H1 (cell line): Measurements from ENCODE around the gene ANKS1B. TPM values are rescaled to one million over a fixed set of nuclear protein-coding genes. Genes with fewer than 3 reads are reported as not detected.

Experiments
- CTCF ChIA-PET: fragments of 300-600 bp; sonication (Branson Sonifier 250); formaldehyde crosslinking; loops from one replicate; lab custom pipeline; 2021; ENCODE audit not compliant: partially characterized antibody; lab: Charles Lee
- POLR2A ChIA-PET: fragments of 300-600 bp; sonication (Branson Sonifier 250); formaldehyde crosslinking; loops from one replicate; lab custom pipeline; 2021; ENCODE audit warnings: inconsistent platforms; ENCODE audit not compliant: partially characterized antibody; lab: Charles Lee
- DNase-seq, 2 experiments: peaks; one replicate each; pipeline versions ENCODE4 v3.0.0 to v3.0.0-alpha.2; 2010 to 2022; ENCODE audit warnings: low spot score in 2 of 2, low read depth in 1 of 2, mixed read lengths in 1 of 2
- FAIRE-seq: peaks from 2 replicates; lab custom pipeline; 2011; peaks lifted over from hg19 to GRCh38; lab: Jason Lieb, UNC
- H2AFZ ChIP-seq: 2 replicates; pipeline ENCODE4 v1.8.1; 2012; ENCODE audit warnings: low read length, inconsistent platforms
- H2AK5ac ChIP-seq: 2 replicates; pipeline ENCODE4 v1.6.1; 2013; ENCODE audit warnings: low read depth, low read length
- H2BK120ac ChIP-seq: replicated peaks from 2 replicates; pipeline ENCODE3; 2013; ENCODE audit warnings: low read depth, low read length, inconsistent platforms
- H2BK12ac ChIP-seq: 2 replicates; pipeline ENCODE4 v1.6.1; 2013; ENCODE audit warnings: low read depth, low read length
- H2BK15ac ChIP-seq: 2 replicates; pipeline ENCODE4 v1.6.1; 2013; ENCODE audit warnings: low read length
- H2BK20ac ChIP-seq: 2 replicates; pipeline ENCODE4 v1.6.1; 2013; ENCODE audit warnings: low read length
- H2BK5ac ChIP-seq: 2 replicates; pipeline ENCODE4 v1.6.1; 2013; ENCODE audit warnings: low read depth, low read length
- H3K14ac ChIP-seq: 2 replicates; pipeline ENCODE4 v1.6.1; 2013; ENCODE audit warnings: inconsistent platforms; ENCODE audit not compliant: insufficient read length
- H3K18ac ChIP-seq: 2 replicates; pipeline ENCODE4 v1.6.1; 2013; ENCODE audit warnings: low read length; ENCODE audit errors: extremely low read depth
- H3K23ac ChIP-seq: 2 replicates; pipeline ENCODE4 v1.6.1; 2013; ENCODE audit warnings: inconsistent platforms; ENCODE audit not compliant: insufficient read length
- H3K23me2 ChIP-seq: 2 replicates; pipeline ENCODE4 v1.6.1; 2013; ENCODE audit warnings: low read depth, low read length
- H3K27ac ChIP-seq: 2 replicates; pipeline ENCODE4 v1.6.1; 2011; ENCODE audit warnings: low read depth, low read length, inconsistent platforms
- H3K27me3 ChIP-seq, 4 experiments: replicated peaks in 1 of 4; 1 replicate in 1 of 4; 2 replicates in 3 of 4; pipeline versions ENCODE4 v1.6.1 to v1.8.1; 2011 to 2013; ENCODE audit warnings: low read length in 3 of 4, mild to moderate bottlenecking in 3 of 4, inconsistent platforms in 2 of 4, mixed read lengths in 2 of 4, moderate library complexity in 1 of 4; ENCODE audit not compliant: control insufficient read depth in 3 of 4, insufficient read depth in 3 of 4; ENCODE audit errors: extremely low read depth in 1 of 4
- H3K36me3 ChIP-seq, 4 experiments: 2 replicates each; pipeline versions ENCODE4 v1.6.1 to v1.8.1; 2011 to 2013; ENCODE audit warnings: mild to moderate bottlenecking in 4 of 4, low read length in 3 of 4, moderate library complexity in 2 of 4, control low read depth in 1 of 4, inconsistent platforms in 1 of 4; ENCODE audit not compliant: insufficient read depth in 4 of 4, control insufficient read depth in 2 of 4
- H3K4ac ChIP-seq: replicated peaks from 2 replicates; pipeline ENCODE3; 2013; ENCODE audit warnings: low read length, low read depth, mixed read lengths, inconsistent platforms; ENCODE audit not compliant: insufficient read length
- H3K4me1 ChIP-seq, 4 experiments: replicated peaks in 1 of 4; 1 replicate in 1 of 4; 2 replicates in 3 of 4; pipeline versions ENCODE4 v1.6.1 to v1.8.1; 2011 to 2013; ENCODE audit warnings: low read length in 3 of 4, inconsistent platforms in 2 of 4, mixed read lengths in 1 of 4; ENCODE audit not compliant: insufficient read depth in 4 of 4, control insufficient read depth in 3 of 4
- H3K4me2 ChIP-seq, 2 experiments: 2 replicates each; pipeline versions ENCODE4 v1.6.1 to v1.8.1; 2011 to 2013; ENCODE audit warnings: low read depth in 2 of 2, low read length in 2 of 2, control low read depth in 1 of 2, inconsistent platforms in 1 of 2, mild to moderate bottlenecking in 1 of 2; ENCODE audit not compliant: insufficient read depth in 1 of 2
- H3K4me3 ChIP-seq, 4 experiments: fragments of 200-600, 300-600 bp in 1 of 4; sonication (generic), shearing (Covaris generic), sonication (Bioruptor Twin) in 1 of 4; 2 replicates each; pipeline versions ENCODE4 v1.5.1 to v1.8.1; 2011 to 2016; ENCODE audit warnings: low read length in 4 of 4, low read depth in 3 of 4, control low read depth in 2 of 4, inconsistent platforms in 2 of 4, mild to moderate bottlenecking in 2 of 4, mixed read lengths in 1 of 4, moderate library complexity in 1 of 4; ENCODE audit not compliant: insufficient read depth in 2 of 4; ENCODE audit errors: extremely low read depth in 1 of 4
- H3K56ac ChIP-seq: replicated peaks from 2 replicates; pipeline ENCODE3; 2013; ENCODE audit warnings: low read depth, mild to moderate bottlenecking, mixed read lengths, low read length, inconsistent platforms; ENCODE audit not compliant: insufficient read length
- H3K79me1 ChIP-seq: 2 replicates; pipeline ENCODE4 v1.6.1; 2013; ENCODE audit warnings: low read depth, low read length, control low read depth
- H3K79me2 ChIP-seq, 2 experiments: 2 replicates each; pipeline versions ENCODE4 v1.6.1 to v1.8.1; 2012 to 2013; ENCODE audit warnings: low read length in 2 of 2, mild to moderate bottlenecking in 2 of 2, inconsistent platforms in 1 of 2; ENCODE audit not compliant: insufficient read depth in 2 of 2, control insufficient read depth in 1 of 2
- H3K9ac ChIP-seq, 4 experiments: replicated peaks in 1 of 4; 1 replicate in 1 of 4; 2 replicates in 3 of 4; pipeline versions ENCODE4 v1.6.1 to v1.8.1; 2011 to 2013; ENCODE audit warnings: low read depth in 3 of 4, low read length in 3 of 4, control low read depth in 2 of 4, mild to moderate bottlenecking in 2 of 4, moderate library complexity in 2 of 4, inconsistent platforms in 1 of 4; ENCODE audit errors: extremely low read depth in 1 of 4
- H3K9me3 ChIP-seq, 2 experiments: 2 replicates each; pipeline versions ENCODE4 v1.6.1 to v1.8.1; 2012 to 2013; ENCODE audit warnings: mild to moderate bottlenecking in 2 of 2, moderate library complexity in 2 of 2, control low read depth in 1 of 2, inconsistent platforms in 1 of 2, low read depth in 1 of 2, low read length in 1 of 2, mixed read lengths in 1 of 2; ENCODE audit not compliant: insufficient read depth in 2 of 2
- H4K20me1 ChIP-seq, 2 experiments: replicated peaks in 1 of 2; 2 replicates each; pipeline versions ENCODE3 to v1.8.1; 2011 to 2013; ENCODE audit warnings: inconsistent platforms in 2 of 2, low read length in 2 of 2, mild to moderate bottlenecking in 1 of 2; ENCODE audit not compliant: insufficient read depth in 2 of 2, control insufficient read depth in 1 of 2
- H4K5ac ChIP-seq: 2 replicates; pipeline ENCODE4 v1.6.1; 2013; ENCODE audit warnings: low read length, low read depth, mixed read lengths, inconsistent platforms; ENCODE audit not compliant: insufficient read length
- H4K8ac ChIP-seq: 2 replicates; pipeline ENCODE4 v1.8.0; 2013; ENCODE audit warnings: mild to moderate bottlenecking, moderate library complexity, low read length, inconsistent platforms; ENCODE audit not compliant: insufficient read depth; ENCODE audit errors: extremely low read depth
- H4K91ac ChIP-seq: replicated peaks from 2 replicates; pipeline ENCODE3; 2013; ENCODE audit warnings: low read length, mixed read lengths, inconsistent platforms; ENCODE audit not compliant: insufficient read length
- ATF3 ChIP-seq: IDR thresholded peaks from 2 replicates; pipeline ENCODE4 v1.6.1; 2011; ENCODE audit warnings: low read depth, mild to moderate bottlenecking, low read length; ENCODE audit not compliant: insufficient read depth
- BRCA1 ChIP-seq: IDR thresholded peaks from 2 replicates; pipeline ENCODE4 v1.6.1; 2012; ENCODE audit warnings: low read depth, low read length, improper control_type of control experiment
- CHD1 ChIP-seq: IDR thresholded peaks from 2 replicates; pipeline ENCODE4 v1.6.1; 2012; ENCODE audit warnings: low read depth, low read length, improper control_type of control experiment
- CTBP2 ChIP-seq: IDR thresholded peaks from 2 replicates; pipeline ENCODE4 v1.7.0; 2011; ENCODE audit warnings: borderline replicate concordance, mild to moderate bottlenecking, moderate library complexity, mixed read lengths, low read length; ENCODE audit not compliant: insufficient read depth, insufficient read length
- JUN ChIP-seq: IDR thresholded peaks from 2 replicates; pipeline ENCODE4 v1.6.1; 2011; ENCODE audit warnings: low read depth, mild to moderate bottlenecking, improper control_type of control experiment, low read length
- KDM1A ChIP-seq: fragments of 200-600, 300-600 bp; sonication (generic); IDR thresholded peaks from 2 replicates; pipeline ENCODE4 v1.7.1; 2016; ENCODE audit warnings: mild to moderate bottlenecking, low read length, borderline replicate concordance
- RAD21 ChIP-seq, 2 experiments: IDR thresholded peaks in 1 of 2; conservative IDR thresholded peaks in 1 of 2; 2 replicates each; pipeline ENCODE4 v1.6.1; 2011; ENCODE audit warnings: low read depth in 2 of 2, low read length in 2 of 2, improper control_type of control experiment in 1 of 2, inconsistent platforms in 1 of 2, mild to moderate bottlenecking in 1 of 2, moderate library complexity in 1 of 2
- RFX5 ChIP-seq: IDR thresholded peaks from 2 replicates; pipeline ENCODE4 v1.6.1; 2011; ENCODE audit warnings: low read depth, low read length, improper control_type of control experiment, borderline replicate concordance
- WGBS, 2 experiments: shearing (Covaris generic) in 1 of 2; methylation state at CpG; one replicate each; pipeline versions ENCODE4 v1.1.6 to v1.1.7; 2013 to 2015; ENCODE audit warnings: low lambda C conversion rate in 2 of 2, mixed read lengths in 2 of 2, inconsistent platforms in 1 of 2, low coverage in 1 of 2, missing lambda C conversion rate in 1 of 2; ENCODE audit not compliant: insufficient replicate concordance in 2 of 2, insufficient coverage in 1 of 2, insufficient read length in 1 of 2; ENCODE audit errors: extremely low coverage in 1 of 2, missing lambda C conversion rate in 1 of 2; 5-methylcytosine and 5-hydroxymethylcytosine counted together
- polyA plus RNA-seq, 7 experiments: library from polyadenylated mRNA; depleted of rRNA in 3 of 7; stranded (reverse) in 5 of 7; unstranded in 2 of 7; fragments of >200 nt in 5 of 7; fragments of 200-250 nt in 2 of 7; gene quantifications; 1 replicate in 5 of 7; 2 replicates in 1 of 7; 4 replicates in 1 of 7; pipeline versions ENCODE4 v1.2.1 to v1.2.3, GENCODE V29; 2011 to 2013; ENCODE audit warnings: missing spikeins in 2 of 7, mixed read lengths in 2 of 7
- total RNA-seq: library from RNA; stranded (reverse); fragmentation: NEBNext Ultra II Directional; extraction: Animal tissue kit (Norgen Biotek cat#: 25700); gene quantifications from 2 replicates; pipeline ENCODE4 v1.2.1, GENCODE V29; 2021

The ANKS1B gene
- total and polyA plus RNA-seq, 2 of the 8 experiments (the other 6 are each of a cell fraction or from before 2014, with no cell fraction given) = 2.7 to 6.1 TPM

- Histone ChIP-seq H3K9me3 (no peaks in the 10 kb centered on the region), H3K27ac (no peak overlapping the region), H3K79me2 (no peaks in the 10 kb centered on the region), H3K23ac (no peak overlapping the region), H3K27me3 (no peaks in the 10 kb centered on the region), H4K91ac (no peak overlapping the region), H3K4me3 (no peak overlapping the region), H3K4ac (no peak overlapping the region), H2AFZ (no peak overlapping the region), H4K20me1 (no peaks in the 10 kb centered on the region), H2BK15ac (no peak overlapping the region), H2AK5ac (no peak overlapping the region), H3K23me2 (no peaks in the 10 kb centered on the region), H3K4me1 (peaks cover 0 to 2% (median under 1%) of the 10 kb centered on the region in 4 experiments; a peak in 3 of 7 replicates), H3K79me1 (no peaks in the 10 kb centered on the region), H2BK120ac (no peak overlapping the region), H3K56ac (no peak overlapping the region), H4K8ac (no peak overlapping the region), H3K4me2 (no peak overlapping the region), H4K5ac (no peak overlapping the region), H3K36me3 (no peaks in the 10 kb centered on the region), H3K18ac (no peak overlapping the region), H2BK20ac (no peak overlapping the region), H2BK12ac (no peak overlapping the region), H3K9ac (no peak overlapping the region), H3K14ac (no peak overlapping the region), H2BK5ac (no peak overlapping the region)
- WGBS, 2 experiments = 90% methylated on average over 4 of the region's 4 CpGs; no CpG with 5 or more reads in 1 of the 2 experiments
- POLR2A ChIA-PET = no interaction called here
- DNase-seq (no peak), FAIRE-seq (no peak)
- CTCF ChIA-PET = interaction anchor here (1.1 kb wide), 1 partner anchor 8 kb away, joined by 3 read pairs; no protein-coding TSS in a partner anchor
- TF ChIP-seq RFX5 = no peak
- no peak for TF ChIP-seq ATF3
- TF ChIP-seq JUN = no peak
- no peak for TF ChIP-seq CHD1
- TF ChIP-seq CTBP2 = no peak
- no peak for TF ChIP-seq KDM1A
- no peak for TF ChIP-seq BRCA1
- TF ChIP-seq RAD21 (IDR thresholded peaks at IDR 0.05 in 1 of 2, conservative IDR thresholded peaks at IDR 0.05 in 1 of 2; ENCODE audit: low read depth in 2 of 2, low read length in 2 of 2) = no peak
These were observed 123.0 kb downstream of the ANKS1B start for GRCh38 chr12:99861731-99862130.
